Measurements from ENCODE around the gene LDB3. TPM values are rescaled to one million over a fixed set of nuclear protein-coding genes. Genes with fewer than 3 reads are reported as not detected.

LDB3 gene
- total RNA-seq, 1 donor from 2014 or later = 314 TPM

DNA sequence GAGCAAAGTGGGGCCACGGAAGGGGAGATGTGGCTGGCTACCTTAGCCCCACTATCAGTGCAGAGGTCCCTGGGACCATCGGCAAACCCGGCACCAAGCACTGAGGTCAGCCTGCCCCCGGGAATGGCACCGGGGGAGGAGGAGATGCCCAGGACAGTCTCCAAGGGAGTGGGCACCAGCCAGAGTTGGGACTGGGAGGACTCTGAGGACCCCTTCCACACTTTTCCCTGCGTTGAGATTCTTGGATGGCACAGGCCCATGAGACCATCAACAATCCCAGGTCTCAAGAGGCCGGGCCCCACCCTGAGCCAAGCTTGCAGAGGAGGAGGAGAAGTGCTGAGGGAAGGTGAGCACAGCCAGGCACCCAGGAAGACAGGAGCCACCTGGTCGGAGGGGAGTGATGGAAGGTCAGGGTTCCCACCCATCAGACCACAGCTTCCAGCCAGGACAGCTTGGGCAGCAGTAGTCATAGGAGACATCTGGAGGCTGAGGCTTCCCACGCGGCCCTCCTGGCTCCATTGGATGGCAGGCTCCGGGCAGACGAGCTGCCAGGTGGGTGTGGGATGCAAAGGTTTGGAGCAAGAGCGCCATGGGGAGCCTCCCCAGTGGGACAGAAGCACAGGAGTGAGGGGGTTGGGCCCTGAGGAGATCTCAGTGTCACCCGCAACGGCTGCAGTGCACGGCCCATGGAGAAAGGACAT lies 16.5 kb upstream of the LDB3 start:
- DNase-seq = no peak

DNA sequence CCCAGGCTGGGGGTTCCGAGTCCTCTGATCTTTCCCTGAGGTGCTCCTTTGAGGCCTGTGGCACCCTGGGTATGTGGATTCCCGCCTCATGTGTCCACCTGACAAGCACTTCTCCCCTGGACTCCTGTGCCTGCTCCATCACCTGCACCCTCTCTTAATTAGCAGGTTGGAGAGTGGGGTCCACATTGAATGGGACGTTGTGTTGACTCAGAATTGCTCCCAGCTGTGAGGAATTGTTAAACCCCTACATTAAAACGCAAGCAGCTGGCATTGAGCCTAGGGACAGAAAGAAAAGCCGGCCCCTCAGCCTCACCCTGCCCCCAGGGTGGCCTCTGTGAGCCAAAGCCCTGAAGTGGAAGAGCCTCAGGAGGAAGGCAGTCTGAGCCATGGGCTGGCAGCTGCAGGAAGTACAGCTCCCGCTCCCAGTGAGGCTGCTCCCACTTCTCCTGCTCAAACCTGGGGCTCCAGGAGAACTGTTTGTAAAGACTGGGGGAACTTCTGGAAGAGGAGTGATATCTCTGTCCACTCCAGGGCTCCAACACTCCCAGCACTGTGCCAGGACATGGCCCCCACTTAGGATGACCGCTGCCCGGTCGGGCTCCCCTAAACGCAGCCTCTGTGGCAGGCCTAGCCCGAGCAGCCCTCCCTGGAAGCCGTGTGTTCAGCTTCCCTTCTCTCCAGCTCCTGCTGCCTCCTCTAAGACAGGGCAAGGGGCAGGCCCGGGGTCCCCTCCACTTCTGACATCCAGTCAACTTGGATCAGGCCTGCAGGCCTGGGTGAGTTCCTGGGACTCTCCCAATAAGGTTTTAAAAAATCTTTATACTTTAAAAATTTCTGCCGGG lies 15.7 kb upstream of the LDB3 start:
- DNase-seq = peak; percentile 74

DNA sequence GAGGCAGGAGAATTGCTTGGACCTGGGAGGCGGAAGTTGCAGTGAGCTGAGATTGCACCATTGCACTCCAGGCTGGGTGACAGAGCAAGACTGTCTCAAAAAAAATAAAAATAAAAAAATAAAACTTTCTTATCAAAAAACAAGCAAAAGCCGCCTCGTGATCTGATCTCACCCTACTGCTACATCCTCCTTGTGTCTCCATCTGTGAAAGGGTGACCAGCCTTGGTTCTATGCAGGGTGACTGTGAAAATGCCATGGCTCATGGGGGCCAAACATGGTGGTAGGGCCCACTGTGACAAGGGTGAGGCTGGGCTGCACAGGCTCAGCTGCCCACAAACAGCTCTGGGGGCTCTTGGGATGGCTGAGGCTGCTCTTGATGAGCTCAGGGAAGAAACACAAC lies 14.9 kb upstream of the LDB3 start:
- DNase-seq = no peak

DNA sequence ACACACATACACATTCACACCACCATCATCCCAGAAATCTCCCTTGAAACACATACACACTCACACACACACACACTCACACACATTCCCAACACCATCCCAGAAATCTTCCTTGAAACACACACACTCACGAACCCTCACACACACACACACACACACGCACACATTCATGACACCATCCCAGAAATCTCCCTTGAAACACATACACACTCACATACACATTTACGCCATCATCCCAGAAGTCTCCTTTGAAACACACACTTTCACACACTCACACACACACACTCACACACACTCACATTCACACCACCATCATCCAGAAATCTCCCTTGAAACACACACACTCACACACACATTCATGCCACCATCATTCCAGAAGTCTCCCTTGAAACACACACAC lies 14.3 kb upstream of the LDB3 start:
- no peak for DNase-seq

DNA sequence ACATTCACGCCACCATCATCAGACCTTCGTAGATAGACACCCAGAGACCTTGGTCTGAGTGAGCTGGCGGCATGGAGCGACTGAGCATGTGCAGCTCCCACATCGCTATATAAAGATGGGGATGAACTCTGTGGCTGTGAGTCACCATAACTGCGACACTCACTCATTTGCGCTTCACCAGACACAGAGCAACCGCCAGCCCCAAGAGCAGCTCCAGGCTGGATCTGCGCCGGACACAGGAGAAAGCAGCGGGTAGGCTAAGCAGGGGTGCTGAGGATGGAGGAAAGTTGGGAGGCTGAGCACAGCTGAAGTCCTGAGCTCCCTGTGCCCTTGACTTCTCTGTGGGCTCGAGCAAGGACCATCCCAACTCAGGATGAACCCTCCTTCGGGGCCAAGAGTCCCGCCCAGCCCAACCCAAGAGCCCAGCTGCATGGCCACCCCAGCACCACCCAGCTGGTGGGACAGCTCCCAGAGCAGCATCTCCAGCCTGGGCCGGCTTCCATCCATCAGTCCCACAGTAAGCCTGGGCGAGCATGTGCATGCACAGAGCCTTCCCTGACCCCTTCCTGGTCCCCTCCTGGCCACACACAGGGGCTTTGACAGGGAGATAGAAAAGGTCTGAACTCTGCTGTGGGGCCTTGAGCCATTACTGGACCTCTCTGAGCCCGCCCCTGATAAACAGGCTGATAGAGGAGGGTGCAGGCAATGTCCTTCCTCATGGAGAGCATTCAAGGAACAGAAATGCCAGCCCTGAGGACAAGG lies 13.7 kb upstream of the LDB3 start, which contains the start of gene OPN4:
OPN4 (plus strand) TSS at position 137 of the 762 bp plus-strand sequence; CDS start at position 374, 237 bp downstream.
- no peak for DNase-seq

DNA sequence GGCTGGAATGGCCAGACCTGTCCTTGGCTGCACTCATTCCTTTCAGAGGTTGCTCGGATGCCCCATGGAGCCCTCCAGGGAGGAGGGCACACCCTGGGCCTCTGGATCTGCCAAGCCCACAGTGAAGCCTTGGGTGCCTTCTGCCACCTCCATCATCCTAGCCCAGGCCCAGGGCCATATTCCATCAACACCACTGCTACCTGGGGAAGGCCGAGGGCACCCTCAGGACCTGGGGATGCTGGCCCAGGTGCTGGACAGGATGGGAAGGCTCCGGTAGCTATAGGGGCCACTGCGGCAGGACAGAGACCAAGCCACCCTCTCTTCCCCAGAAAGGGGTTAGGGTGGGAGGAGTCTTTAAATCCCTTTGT lies 13.2 kb upstream of the LDB3 start:
- DNase-seq = no peak

DNA sequence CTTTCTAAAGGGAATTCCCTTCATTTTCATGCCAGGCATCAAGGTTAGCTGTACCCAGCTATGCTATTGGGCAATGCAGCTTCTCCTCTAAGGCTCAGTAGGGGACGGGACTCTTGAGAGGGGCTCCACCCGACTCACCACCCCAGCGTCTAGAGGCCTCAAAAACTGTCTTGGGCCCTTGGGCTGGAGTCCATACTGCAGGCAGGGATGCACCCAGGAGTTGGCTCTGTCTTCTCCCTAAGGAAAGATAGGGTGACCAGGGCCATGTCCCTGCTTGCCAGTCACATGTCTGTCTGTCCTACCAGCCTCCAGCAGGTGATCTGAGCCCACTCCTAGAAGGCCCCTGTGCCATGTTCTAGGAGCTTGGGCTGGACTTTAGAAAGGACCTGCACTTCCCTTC lies 12.7 kb upstream of the LDB3 start:
- DNase-seq = no peak

DNA sequence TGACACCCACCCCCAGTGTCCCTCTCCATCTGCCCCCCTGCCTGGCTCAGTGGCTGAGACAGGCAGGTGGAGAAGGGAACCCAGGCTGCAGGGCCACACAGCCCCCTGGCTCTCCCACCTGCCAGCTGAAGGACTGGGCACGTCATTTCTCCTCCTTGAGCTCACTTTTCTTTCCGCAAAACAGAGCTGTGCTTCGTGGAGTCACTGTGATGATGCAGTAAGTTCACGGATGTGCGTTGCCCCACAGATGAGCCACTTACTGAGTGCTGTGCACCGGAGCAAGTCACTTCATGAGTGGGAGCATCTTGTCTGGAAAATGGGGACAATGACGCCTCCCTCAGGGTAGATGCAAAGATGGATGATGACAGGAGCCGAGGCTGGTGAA lies 11.3 kb upstream of the LDB3 start:
- DNase-seq = no peak

DNA sequence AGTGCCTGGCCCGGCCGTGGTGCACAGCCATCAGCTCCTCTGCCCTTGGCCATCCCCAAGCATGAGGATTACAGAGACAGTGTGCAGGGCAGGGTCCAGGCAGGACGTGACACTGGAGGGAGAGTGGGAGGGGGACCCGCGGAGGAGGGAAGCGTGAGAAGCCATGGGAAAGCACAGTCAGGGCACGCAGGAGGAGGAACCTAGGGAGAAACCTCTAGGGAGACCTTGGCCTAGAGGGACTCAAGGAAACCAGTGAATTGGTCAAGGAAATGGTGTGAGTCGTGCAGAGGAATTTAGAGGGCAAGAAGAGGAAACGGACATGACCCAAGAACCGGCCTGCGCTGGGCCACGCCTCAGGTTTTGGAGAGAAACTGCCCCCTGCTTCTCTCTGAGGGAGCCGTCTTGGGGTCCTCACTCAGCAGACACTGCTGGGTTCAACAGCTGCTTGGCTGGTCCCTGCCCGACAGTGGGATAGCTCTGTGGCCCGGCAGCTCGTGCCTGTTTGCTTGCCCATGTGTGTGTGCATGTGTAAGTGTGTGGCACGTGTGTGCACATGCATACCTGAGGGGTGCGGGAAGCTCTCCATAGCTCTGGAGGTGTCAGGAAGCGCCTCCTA lies 10.8 kb upstream of the LDB3 start:
- no peak for DNase-seq

DNA sequence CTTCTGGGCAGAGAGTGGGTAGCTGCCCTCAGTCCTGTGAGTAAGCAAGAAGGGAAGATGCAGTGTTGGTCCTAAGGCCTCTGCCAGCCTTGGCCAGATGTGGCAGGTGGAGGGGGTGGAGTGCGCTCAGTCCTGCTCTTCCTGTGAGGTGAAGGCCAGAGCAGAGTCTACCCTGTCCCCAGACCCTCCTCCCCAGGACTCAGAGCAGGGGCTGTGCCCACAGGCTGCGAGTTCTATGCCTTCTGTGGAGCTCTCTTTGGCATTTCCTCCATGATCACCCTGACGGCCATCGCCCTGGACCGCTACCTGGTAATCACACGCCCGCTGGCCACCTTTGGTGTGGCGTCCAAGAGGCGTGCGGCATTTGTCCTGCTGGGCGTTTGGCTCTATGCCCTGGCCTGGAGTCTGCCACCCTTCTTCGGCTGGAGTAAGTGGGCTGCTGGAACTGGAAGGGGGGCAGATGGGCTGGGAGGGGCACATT lies 10.0 kb upstream of the LDB3 start:
- DNase-seq = no peak

DNA sequence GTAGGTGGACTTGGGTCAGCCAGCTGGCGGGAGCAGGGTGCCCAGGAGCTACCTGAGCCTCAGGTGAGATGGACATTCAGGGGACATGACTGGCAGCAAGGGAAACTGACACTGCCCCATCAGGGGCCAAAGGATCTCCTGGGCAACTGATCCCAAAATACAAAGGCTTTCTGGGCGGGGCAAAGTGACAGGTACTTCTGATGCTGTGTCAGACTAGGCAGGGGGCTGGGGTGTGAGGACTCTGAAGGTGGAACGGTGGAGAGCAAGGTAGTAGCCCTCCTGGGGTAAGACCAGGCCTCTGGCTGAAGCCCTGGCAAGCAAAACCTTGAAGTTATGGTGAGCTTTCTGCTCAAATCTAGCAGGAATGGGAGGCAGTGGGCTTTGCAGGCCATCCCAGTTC lies 9.6 kb upstream of the LDB3 start:
- no peak for DNase-seq

DNA sequence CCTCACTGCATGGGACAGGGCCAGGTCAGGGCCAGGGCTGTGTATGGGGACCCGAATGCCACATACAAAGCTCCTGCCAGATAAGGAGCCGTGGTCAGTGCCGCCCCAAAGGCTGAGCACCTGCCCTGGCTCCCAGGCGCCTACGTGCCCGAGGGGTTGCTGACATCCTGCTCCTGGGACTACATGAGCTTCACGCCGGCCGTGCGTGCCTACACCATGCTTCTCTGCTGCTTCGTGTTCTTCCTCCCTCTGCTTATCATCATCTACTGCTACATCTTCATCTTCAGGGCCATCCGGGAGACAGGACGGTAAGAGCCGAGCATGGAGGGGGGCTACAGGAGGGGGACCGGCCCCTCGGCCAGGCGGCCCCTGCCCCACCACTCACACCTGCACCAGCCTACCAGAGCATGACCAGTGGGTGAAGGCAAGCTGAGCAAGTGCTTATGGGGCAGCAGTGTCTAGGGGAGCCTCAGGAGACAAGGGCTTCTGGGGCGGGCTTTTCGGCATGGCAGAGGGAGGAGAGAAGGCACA lies 9.1 kb upstream of the LDB3 start:
- no peak for DNase-seq

DNA sequence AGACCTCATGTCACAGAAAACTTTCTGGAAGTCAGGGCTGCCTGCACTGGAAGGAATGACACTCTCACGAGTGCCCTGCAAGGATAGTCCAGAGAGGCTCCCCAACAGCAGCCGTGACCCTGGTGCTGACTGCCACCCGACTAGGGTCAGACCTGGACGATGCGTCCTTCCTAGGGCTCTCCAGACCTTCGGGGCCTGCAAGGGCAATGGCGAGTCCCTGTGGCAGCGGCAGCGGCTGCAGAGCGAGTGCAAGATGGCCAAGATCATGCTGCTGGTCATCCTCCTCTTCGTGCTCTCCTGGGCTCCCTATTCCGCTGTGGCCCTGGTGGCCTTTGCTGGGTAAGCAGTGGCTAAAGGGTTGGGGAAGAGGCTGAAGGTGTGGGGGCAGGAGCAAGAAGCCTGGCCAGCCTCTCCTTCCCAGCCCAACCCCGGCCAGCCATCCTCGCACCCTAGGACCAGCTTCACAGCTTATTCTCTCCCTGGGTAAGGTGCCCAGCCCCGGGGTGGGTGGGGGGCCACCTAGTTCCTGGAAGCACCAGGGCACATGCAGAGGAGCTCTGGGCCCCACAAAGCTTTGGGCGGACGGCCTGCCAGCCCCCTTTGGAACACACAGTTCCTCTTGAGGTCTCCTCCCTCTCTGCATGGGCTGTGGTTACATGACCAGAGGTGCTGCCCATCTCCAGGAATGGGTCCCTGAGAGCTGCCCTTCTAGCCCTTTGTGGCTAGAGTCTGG lies 8.4 kb upstream of the LDB3 start:
- DNase-seq = no peak

DNA sequence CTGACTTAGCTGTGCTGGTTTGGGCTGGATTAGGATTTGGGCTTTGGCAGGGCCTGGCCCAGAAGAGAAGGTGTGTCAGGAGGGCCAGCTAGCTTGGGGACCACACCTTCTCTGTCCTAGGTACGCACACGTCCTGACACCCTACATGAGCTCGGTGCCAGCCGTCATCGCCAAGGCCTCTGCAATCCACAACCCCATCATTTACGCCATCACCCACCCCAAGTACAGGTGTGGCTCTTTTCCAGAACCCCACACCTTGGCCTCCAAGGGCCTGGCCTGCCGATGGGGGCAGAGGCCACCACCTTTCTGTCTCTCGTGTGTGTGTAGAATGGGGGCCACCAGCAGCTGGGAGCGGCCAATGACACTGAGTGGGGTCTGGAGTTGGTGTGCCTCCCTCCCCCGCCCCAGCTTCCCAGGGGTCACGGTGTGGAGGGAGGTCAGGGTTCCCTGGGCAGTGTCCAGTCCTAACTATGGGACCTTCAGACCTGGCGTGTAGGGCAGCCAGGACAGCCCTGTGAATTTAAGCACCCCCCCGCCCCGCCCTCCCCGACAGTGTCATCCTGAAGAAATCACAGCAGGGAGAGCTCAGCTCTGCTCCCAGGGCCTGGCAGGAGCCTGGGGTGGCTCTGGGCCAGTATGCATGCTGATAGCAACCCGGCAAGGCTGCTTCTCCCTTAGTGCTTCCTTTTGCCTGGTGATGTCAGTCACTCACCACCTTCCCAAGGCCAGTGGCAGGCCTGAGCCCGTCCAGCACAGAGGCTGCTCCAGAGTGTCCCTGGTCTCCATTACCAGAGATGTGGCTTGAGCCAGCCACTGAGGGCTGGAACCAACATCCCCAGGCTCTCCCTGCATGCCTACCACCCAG lies 6.9 kb upstream of the LDB3 start:
- DNase-seq = no peak

DNA sequence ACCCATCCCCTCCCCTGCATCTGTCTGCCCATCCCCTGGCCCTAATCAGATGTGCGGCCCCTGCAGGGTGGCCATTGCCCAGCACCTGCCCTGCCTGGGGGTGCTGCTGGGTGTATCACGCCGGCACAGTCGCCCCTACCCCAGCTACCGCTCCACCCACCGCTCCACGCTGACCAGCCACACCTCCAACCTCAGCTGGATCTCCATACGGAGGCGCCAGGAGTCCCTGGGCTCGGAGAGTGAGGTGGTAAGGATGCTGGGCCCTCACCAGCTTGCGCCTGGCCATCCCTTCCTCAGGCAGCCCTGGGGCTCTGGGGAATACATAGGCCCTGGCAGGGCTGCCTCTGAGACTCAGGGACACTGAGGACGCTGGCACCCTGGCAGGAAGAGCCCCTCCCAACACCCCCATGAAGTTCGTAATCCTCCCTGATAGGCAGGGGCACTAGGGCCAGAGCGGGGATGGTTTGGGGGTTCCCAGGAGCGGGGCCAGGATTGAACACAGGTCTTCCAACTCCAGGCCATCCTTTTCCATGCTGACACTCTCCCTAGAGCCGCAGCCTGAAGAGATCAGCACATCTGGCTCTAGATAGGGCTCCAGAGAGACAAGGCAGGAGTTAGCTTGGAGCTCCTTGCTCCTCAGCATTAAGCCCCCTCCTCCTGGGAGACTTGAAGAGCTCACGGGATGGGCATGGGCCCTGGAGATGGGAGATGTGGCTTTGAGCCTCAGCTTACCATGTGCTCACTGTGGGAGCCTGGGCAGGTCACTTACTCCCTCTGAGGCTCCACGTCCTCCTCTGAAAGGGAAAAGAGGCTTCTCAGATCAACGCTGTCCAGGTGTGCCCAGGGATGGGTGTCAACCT lies 5.9 kb upstream of the LDB3 start:
- no peak for DNase-seq

DNA sequence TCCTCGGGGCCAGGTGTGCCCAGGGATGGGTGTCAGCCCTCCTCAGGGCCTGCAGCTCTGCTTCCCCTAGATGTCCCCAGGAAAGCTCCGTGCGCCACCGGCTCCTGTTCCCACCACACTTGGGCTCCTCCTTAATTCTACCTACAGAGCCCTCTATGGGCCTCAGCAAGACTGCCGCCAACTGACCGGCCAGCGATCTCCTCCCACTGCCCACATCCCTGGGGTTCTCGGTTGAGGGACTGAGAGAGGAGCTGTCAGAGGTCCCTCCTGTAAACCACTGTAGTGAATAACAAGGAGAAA lies 5.3 kb upstream of the LDB3 start:
- no peak for DNase-seq

DNA sequence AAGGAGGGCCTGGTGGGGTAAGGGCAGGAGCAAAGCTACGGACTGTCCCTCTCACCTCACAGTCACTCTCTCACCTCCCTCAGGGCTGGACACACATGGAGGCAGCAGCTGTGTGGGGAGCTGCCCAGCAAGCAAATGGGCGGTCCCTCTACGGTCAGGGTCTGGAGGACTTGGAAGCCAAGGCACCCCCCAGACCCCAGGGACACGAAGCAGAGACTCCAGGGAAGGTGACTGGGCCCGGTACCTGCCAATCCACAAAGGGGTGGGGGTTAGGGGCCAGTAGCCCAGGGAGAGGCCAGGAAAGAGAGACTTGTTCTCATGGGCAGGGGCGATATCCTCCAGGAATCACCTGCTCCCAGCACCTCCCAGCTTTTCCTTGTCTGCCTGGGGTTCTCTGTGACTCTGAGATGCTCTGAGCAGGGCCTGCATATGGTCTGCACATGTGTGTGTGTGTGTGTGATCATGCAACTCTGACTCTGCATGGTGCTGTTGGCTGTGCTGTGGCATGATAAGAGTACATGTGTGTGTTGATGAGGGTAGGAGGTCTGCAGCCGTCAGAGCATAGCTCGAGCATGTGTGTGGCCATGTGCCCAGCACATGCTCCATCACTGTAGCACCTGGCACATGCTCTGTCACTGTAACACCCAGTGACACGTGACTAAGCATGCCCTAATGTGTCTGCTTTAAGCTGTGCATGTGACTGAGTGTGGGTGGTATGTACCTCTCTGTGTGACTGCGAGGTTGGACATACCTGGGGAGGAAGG lies 4.6 kb upstream of the LDB3 start:
- no peak for DNase-seq

DNA sequence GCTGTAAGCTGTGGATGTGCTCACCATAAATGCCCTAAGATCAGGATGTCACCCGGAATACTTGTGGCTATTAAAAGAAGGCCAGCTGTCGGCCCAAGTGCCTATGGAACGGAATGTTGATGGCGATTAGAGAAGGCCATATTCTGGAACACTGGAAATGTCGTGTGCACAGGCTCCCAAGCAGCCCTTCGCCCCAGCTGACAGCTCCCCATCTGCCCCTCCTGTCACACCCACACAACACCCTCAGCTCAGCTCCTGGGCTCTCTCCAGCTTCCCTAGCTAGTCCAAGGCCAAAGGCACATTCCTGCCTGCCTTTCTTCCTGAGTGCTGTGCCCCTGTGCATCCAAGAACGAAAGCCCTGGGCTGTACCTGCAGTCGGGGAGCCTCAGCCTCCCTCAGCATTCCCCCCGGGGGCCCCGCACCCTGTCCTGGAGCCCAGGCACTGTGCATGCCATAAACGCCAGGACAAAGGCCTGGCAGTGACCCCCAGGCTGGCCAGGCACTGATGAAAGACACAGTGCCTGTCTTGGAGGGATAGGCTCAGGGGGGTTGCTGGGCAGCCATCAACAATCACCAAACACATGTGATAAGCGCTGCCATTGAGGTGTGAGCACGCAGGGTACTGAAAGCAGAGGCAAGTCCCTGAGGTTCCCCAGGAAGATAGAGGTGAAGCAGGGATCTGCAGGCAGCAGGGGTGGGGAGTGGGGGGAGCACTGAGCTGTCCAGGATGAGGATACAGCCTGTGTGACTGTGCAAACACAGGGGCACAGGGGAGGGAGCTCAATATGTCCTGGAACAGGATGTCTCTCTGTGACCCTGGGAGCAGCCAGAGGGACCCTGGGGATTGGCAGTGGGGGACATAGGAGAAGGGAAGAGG lies 3.7 kb upstream of the LDB3 start:
- DNase-seq = peak; percentile 90
